Stomach (tissue), 4 donors: Measurements from ENCODE around the gene C1QL3.

Source experiments
- EP300 ChIP-seq: sonication (generic); formaldehyde crosslinking; IDR thresholded peaks from one replicate; pipeline ENCODE4 v1.6.1; 2017; ENCODE audit warnings: antibody characterized with exemption
- POLR2AphosphoS5 ChIP-seq, 3 donors: sonication (generic); formaldehyde crosslinking; IDR thresholded peaks; one replicate each; pipeline ENCODE4 v1.6.1; 2016; ENCODE audit warnings: antibody characterized with exemption in 3 of 3
- TF ChIP-seq, protein P1 (sequence below), 7 experiments: fragments of 450-650 bp in 4 of 7; fragments of 200-600 bp in 3 of 7; sonication (generic) in 3 of 7; IDR thresholded peaks; one replicate each; pipeline ENCODE4 v1.5.1; 2016 to 2019; ENCODE audit warnings: antibody characterized with exemption in 7 of 7, control low read depth in 2 of 7, mild to moderate bottlenecking in 1 of 7

DNA sequence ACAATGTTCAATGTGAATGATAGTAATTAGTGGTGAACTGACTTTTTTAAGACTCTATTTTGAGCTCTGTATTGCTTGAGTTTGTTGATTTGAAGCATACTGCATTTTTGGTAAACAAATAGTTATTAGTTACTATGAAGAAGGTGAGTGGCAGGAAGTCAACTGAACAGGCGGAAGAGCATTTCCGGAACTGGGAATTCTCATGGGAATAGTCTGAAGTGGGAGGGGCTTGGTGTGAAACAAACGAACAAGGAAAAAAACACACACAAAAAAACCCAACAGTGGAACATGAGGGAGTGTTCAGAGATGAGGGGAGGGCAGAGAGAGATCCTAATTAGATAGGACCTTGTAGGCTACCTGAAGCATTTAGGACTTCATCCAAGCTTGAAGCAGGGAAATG lies 43.9 kb upstream of the C1QL3 start:
- TF ChIP-seq EP300 (no peak), POLR2AphosphoS5 (IDR thresholded peaks at IDR 0.05) (no peak)
- TF ChIP-seq, protein P1, sequence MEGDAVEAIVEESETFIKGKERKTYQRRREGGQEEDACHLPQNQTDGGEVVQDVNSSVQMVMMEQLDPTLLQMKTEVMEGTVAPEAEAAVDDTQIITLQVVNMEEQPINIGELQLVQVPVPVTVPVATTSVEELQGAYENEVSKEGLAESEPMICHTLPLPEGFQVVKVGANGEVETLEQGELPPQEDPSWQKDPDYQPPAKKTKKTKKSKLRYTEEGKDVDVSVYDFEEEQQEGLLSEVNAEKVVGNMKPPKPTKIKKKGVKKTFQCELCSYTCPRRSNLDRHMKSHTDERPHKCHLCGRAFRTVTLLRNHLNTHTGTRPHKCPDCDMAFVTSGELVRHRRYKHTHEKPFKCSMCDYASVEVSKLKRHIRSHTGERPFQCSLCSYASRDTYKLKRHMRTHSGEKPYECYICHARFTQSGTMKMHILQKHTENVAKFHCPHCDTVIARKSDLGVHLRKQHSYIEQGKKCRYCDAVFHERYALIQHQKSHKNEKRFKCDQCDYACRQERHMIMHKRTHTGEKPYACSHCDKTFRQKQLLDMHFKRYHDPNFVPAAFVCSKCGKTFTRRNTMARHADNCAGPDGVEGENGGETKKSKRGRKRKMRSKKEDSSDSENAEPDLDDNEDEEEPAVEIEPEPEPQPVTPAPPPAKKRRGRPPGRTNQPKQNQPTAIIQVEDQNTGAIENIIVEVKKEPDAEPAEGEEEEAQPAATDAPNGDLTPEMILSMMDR (IDR thresholded peaks at IDR 0.05) = no peak
